ENCODE results near the gene TMEM121.
"Not testable (repeated sequence)": the region's sequence is repeated elsewhere in the genome, so short reads cannot be mapped to it uniquely, and the experiment has no call there.

The TMEM121 gene

DNA sequence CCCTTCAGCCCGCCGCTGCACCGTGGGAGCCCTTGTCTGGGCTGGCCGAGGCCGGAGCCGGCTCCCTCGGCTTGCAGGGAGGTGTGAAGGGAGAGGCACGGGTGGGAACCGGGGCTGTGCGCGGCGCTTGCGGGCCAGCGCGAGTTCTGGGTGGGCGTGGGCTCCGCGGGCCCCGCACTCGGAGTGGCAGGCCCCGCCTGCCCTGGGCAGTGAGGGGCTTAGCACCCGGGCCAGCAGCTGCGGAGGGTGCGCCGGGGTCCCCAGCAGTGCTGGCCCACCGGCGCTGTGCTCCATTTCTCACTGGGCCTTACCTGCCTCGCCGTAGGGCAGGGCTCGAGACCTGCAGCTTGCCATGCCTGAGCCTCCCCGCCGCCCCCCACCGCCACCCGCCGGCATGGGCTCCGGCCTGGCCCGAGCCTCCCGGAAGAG, 21.4 kb downstream of the TMEM121 start:
- no peak for DNase-seq

DNA sequence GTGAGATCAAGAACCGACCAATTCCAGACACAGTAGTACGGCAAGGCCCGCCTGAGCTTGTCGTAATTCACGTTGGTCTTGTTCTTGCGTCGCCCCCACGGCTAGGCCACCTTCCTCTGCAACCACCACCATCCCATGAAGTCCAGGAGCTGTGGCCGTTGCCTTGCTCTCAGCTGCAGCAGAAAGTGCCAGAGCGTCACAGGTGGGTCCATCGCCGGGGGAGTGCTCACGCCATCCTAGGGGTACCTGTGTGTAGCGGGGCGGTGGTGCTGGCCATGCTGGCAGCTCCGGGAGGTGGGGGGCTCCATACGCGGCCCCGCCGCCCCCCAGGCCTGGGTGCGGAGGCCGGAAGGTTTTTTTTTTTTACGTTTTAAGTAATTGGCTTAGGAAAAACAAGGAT, 23.1 kb downstream of the TMEM121 start:
- DNase-seq: no peak

DNA sequence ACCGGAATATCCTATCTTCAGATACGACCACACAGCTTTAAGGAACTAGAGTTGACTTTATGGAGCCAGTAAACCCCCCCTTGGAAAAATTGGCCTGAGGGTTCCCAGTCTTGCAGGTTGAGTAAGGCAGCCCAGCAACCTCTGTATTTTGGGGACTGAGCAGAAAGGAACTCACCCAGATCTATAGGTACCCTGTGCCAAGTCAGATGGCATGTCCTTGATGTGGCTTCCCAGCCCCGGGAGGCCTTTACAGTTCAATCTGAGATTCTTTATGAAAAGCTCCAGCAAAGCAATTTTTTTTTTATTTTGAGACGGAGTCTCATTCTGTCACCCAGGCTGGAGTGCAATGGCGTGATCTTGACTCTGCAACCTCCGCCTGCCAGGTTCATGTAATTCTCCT, 27.6 kb downstream of the TMEM121 start:
- DNase-seq: no peak

DNA sequence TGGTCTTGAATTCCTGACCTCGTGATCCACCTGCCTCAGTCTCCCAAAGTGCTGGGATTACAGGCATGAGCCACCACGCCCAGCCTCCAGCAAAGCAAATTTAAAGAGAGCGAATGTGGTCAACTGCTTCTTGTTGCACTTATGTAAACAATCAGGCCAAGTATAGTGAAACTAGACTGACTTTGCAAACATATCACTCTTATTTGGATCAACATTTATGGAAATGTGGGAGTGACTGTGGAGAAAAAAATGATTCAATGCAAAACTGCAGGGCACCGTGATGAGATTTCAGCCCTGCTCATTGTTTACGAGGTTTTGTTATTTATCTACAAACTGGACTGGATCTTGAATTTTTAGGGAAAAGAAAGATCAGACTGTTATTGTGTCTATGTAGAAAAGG, 28.1 kb downstream of the TMEM121 start:
- DNase-seq: no peak

DNA sequence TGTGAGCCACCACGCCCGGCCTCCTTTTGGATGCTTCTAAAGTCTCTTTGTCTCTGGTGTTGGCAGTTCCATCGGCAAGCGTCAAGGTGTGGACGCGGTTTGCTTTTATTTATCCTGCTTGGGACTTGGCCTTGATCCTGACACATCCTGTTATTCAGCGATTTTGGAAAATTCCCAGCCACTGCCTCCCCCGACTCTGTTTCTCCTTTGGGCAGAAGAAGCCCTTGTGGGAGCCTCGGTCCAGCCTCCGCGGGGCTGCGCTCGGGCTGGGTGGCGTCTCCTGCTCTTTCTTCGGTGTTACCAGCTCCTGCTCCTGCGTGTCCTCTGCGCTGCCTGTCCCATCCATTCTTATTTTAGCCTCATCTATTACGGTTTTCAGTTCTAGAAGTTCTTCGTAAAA, 31.3 kb downstream of the TMEM121 start:
- not testable (repeated sequence) for DNase-seq

DNA sequence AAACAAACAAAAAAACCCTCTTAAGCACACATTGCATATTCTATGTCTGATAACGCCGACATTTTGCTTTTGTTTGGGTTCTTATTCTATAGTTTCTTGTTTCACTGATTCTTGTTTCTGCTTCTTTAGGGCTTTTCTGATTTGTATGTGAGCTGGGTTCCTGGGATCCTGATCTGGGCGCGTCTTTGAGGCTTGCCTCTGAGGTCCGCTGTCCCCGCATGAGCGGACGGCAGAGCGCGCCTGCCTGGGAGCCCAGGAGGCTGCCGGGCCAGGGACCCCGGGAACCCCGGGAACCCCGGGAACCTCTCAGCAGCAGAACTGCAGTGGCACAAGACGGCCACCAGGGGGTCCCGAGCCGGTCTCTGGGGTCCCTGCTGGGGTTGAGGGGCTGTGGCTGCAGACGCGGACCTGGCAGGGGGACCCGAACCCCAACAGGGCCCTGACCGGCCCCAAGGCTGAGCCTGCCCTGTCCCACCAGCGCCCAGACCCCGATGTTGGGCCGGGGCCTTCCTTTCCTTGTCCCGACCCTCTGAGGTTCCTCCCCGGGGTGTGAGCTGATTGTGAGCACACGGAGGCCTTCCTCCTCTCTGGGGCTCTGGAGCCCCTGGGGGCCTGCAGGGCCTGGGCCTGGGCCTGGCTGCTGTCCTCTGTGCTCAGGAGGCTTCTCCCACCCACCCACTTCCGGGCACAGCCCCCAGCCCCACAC, 32.2 kb downstream of the TMEM121 start:
- DNase-seq: not testable (repeated sequence)

DNA sequence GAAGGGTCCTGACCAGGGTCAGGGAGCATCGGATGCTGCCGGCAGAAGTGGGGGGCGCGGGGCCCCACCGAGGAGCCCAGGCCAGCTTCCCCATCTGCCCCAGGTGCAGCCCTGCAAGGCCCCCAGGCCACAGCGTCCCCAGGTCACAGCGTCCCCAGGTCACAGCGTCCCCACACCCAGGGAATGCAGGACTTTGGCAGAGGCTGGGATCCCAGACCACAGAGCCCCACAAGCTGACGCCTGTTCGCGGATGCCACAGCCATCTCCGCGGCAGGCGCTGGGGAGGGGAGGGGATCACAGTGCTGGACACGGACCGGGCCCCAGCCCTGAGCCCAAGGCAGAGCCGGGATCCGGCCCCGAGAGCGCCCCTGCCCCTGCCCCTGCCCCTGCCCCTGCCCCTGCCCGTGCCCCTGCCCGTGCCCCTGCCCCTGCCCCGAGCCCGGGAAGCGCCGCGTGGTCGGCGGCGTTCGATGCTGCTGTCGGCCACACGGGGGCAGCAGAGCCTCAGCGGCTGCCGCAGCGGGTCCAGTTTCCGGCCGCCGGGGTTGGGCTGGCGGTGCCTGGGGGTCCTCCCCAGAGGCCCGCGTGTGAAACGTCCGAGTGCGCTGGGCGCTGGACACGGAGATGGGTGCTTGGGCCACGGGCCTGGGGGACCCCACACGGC, 33.1 kb downstream of the TMEM121 start:
- DNase-seq: not testable (repeated sequence)

DNA sequence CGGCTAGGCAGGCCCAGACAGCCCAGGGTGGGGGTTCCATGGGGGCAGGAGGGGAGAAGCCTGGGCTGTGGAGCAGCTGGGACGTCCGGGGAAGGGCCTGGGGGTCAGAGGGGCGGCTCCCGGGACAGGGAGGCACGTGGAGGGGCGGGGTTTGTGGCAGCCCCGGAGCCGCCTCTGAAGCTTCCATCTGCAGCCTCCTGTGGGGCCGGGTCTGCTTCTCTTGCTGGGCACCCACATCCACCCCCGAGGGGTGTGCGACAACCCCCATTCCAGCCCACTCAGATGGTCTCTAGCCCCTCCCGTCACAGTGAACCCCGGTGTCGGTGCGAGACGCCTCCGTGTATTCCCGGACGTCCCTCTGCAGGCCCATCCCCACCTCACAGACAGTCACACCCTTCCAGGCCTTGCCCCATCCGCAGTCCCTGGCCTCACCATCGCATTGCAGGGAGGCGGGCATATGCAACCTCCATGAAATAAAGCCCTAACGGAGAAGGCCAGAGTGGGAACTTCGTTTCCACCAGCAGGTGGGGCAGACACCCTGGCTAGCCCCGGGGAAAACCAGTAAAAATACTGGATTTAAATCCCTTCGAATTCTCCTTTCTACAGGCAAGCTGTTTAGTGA, 33.8 kb downstream of the TMEM121 start:
- not testable (repeated sequence) for DNase-seq

DNA sequence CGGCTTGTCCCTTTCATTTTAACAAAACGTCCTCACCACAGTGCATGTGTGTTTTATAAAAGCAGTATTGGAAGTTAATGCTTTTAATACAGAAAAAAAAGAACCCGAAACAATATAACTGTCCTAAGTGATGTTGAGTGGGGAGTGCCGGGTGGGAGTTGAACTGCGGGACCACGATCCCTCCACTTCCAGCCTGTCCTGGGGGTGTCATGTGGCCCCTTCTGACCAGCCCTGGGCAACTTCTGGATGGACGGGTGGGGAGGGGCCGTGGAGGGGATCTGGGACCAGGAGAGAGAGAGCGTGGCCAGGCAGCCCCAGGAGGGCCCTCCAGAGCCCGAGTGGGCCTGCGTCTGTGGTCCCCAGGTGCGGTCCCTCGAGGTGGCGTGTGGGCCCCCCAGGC, 35.0 kb downstream of the TMEM121 start:
- DNase-seq: not testable (repeated sequence)

DNA sequence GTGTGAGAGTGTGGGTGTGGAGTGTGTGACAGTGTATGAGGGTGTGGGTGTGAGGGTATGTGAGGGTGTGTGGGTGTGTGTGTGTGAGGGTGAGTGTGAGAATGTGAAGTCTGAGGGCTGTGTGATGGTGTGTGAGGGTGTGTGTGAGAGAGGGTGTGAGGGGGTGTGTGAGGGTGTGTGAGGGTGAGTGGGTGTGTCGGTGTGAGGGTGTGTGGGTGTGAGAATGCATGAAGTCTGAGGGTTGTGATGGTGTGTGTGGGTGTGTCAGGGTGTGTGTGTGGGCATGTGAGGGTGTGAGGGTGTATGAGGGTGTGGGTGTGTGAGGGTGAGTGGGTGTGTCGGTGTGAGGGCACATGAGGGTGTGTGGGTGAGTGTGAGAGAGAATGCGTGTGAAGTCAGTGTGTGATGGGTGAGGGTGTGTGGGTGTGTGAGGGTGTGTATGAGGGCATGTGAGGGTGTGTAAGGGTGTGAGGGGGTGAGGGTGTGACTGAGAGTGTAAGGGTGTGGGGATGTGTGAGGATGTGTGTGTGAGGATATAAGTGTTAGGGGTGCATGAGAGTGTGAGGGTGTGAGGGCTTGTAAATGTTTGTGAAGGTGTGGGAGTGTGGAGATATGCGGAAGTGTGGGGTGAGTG, 36.4 kb downstream of the TMEM121 start:
- DNase-seq: no peak

DNA sequence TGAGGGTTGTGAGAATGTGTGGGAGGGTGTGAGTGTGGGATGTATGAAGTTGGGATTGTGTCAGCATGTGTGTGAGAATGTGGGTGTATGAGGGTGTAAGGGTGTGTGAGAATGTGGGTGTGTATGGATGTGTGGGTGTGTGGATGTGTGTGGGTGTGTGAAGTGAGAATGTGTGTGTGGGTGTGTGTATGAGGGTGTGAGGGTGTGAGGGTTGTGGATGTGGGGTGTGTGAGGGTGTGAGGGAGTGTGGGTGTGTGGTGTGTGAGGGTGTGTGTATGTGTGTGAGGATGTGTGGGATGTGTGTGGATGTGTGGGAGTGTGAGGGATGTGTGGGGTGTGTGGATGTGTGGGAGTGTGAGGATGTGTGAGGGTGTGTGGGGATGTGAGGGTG, 37.0 kb downstream of the TMEM121 start:
- DNase-seq: no peak

DNA sequence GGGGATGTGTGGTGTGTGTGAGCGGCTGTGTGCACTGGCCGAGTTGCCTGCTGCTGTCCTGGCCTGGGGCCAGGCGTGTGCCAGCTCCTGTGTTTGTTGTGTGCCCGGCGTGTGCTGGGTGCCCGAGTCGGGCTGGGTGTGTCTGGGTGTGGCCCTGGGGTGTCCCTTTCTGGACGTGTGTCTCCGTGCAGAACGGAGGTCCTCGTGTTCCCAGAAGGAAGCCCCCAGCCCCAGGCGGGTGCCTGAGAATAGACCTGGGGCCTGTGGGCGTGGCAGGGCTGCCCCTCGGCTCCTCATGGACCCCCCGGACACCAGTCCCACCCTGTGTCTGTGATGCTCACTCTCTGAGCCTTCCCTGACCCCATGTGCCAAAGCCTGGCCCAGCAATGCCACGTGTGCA, 38.2 kb downstream of the TMEM121 start:
- not testable (repeated sequence) for DNase-seq

DNA sequence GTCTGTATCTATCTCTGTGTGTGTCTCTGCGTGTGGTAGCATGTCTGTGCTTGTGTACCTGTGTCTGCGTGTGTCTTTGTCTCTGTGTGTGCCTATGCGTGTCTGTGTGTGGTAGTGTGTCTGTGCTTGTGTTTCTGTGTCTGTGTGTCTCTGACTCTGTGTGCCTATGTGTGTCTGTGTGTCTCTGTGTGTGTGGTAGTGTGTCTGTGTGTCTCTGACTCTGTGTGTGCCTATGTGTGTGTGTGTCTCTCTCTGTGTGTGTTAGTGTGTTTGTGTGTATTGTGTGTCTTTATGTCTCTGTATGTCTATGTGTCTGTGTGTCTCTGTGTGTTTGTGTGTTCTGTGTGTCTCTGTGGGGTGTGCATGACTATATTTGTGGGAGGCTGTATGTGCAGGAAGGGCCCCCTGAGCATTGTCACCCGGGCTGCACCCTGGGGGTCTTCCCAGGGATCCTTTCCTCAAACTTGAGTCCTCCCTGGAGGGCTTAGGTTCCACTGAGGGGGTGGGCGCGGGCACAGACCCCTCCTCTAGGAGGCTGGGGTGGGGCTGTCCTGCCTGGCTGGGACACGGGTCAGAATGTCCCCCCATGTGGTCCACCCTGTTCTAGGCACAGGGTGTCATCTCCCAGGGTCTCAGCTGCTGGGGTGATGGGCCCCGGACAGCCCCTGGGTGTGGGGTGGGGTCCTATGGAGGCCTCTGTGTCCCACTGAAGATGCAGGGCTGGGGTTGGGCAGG, 39.0 kb downstream of the TMEM121 start:
- DNase-seq: not testable (repeated sequence)

DNA sequence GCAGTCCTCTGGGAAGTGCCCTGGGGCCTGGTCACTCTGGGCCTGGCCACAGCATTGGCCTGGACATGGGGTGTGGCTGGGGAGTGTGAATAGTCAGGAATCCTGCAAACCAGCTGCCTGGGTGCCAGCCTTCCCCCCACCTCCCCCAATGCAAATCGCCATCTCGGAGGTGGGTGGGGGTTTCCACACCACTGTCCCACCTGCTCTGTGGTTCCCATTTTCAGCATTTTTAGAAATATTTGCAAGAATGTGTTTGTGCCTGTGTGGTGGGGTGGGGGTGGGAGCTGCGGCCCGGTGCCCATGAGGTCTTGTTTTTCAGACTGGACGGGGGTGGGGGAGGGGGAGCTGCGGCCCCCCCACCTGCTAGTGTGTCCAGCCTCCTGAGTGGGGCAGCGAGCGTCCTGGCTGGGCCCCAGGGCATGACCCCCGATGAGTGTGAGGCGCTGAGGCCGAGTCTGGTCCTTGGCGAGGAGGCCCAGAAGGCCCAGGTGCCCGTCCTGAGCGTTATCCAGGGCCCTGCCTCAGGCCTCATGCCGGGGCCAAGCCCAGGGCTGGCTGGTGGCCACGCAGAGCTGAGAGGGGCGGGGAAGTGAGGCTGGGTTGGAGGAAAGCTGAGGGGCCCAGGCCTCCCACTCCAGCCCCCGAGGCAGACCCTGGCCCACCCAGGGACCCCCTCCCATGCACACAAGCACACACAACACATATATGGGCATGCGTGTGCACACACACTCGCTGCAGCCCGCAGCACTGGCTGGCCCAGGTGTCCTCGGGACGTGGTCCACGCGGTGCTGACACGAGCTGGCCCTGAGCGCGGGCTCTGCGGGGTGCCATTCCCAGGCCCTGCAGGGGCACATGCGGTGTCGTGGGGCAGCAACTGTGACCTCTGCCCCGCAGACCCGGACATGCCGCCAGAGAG, 40.1 kb downstream of the TMEM121 start:
- not testable (repeated sequence) for DNase-seq

DNA sequence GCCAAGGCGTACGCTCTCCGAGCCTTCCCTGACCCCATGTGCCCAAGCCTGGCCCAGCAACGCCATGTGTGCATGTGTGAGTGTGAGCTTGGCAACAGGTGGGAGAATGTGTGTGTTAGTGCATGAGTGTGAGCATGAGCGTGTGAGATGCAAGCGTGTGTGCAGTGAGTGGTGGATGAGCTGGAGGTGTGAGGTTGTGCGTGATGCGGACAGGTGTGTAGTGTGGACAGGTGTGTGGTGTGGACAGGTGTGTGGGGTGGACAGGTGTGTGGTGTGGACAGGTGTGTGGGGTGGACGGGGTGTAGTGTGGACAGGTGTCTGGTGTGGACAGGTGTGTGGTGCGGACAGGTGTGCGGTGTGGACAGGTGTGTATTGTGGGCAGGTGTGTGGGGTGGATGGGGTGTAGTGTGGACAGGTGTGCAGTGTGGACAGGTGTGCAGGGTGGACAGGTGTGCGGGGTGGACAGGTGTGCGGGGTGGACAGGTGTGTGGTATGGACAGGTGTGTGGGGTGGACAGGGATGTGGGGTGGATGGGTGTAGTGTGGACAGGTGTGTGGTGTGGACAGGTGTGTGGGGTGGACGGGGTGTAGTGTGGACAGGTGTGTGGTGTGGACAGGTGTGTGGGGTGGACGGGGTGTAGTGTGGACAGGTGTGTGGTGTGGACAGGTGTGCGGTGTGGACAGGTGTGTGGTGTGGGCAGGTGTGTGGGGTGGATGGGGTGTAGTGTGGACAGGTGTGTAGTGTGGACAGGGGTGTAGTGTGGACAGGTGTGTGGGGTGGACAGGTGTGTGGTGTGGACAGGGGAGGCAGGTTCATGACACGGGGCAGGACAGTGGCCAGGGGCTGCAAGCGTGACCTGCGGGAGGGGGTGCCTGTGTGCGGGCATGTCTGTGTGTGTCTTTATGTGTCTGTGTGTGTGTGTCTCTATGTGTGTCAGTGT, 41.1 kb downstream of the TMEM121 start:
- DNase-seq: not testable (repeated sequence)

DNA sequence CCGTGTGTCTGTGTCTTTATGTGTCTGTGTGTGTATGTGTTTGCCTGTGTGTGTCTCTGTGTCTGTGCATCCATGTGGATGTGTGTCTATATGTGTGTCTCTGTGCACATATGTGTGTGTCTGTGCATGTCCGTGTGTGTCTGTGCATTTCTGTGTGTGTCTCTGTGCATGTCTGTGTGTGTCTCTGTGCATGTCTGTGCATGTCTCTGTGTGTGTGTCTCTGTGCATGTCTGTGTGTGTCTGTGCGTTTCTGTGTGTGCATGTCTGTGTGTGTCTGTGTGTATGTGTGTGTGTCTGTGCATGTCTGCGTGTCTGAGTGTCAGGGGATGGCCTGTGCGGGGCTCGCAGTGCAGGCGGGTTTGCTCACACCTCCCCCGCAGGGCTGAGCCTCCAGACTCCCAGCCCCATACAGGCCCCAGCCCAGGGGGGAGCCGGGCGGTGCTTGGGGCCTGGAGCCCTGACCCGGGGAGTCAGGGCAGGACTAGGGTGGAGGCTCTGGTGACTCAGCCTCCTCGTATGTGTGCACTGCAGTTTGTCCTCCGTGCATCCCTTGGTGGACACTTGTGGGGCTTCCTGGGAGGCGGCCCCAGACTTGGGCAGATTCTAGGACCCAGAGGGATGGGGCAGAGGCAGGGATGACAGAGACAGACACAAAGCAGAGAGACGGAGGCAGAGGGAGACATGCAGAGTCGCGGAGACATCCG, 41.9 kb downstream of the TMEM121 start:
- DNase-seq: not testable (repeated sequence)

DNA sequence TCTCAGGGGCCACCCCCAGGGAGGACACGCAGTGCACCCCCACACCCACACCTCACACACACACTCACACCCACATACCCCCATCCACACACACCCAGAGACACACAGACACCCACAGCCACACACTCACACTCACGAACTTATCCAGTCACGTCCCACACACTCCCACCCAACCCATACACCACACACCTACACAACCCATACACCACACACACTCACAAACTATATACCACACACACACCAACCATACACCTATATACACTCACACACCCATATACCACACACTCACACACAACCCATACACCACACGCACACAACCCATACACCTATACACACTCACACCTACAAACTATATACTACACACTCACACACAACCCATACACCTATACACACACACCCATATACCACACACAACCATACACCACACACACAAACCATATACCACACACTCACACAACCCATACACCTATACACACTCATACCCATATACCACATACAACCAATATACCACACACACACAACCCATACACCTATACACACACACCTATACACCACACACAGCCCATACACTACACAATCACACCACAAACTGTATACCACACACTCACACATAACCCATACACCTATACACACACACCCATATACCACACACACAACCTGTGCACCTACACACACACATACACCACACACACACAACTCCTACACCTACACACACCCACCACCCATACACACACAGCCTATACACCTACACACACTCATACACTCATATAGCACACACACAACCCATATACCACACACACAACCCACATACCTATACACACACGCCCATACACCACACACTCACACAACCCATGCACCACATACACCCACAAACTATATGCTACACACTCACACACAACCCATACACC, 42.7 kb downstream of the TMEM121 start:
- DNase-seq: no peak

DNA sequence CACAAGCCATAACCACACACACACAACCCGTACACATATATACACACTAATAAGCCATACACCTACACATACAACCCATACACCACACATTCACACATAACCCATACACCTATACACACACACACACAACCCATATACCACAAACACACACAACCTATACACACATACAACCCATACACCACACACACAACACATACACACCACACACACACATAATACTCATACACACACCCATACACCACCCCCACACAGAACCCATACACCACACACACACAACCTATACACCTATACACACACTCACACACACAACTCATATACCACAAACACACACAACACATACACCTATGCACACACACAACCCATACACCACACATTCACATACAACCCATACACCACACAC, 44.1 kb downstream of the TMEM121 start:
- DNase-seq: no peak
